ENCODE measurements around the gene ACE2. TPM values are rescaled to one million over a fixed set of nuclear protein-coding genes. Genes with fewer than 3 reads are reported as not detected.

ACE2 gene
- total RNA-seq, 1 donor from 2014 or later, result not detected

DNA sequence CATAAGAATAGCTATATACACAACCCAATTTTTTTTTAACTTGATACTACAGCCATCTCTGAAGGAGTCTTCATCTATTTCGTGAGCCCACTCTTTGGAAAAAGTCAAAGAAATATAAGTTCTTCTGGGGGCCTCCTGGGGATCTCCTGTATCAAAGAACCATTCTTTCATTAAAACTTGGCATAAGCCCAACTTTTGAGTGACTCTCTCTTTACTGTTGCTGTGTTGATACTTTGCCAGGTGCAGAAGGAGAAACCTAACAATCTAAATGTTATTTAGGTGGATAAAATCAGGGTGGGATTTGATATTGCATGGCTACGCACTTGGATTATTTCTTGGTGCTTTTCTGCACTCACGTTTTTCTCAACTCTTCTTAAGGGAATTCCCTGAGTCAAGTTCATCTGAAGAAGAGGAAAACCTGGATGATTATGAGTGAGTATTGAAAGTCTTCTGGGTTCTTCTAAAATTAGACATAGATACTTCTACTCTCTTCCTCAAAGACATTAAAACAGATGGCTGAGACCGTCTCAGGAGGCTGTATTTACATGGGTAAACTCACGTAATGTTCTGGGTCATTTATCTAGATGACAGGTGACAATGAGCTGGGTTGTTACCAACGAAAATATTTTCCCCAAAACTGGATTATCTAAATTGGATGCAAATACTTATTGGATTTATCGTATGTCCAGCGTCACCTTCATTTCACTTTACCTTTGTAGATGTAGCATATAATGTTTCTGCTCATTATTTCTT is 74.9 kb downstream of the ACE2 start:
- no peak for DNase-seq (ENCODE audit: low read depth, low spot score)
- no peaks in the 10 kb centered on the region for H3K4me1 Mint-ChIP-seq
- no peak overlapping the region for H3K27ac Mint-ChIP-seq (ENCODE audit: unreplicated experiment)
- no peak overlapping the region for H3K4me3 Mint-ChIP-seq
- H3K9me3 Mint-ChIP-seq, result peaks cover 2% of the 10 kb centered on the region
- H3K36me3 Mint-ChIP-seq (ENCODE audit: low read depth), result no peaks in the 10 kb centered on the region
- no peaks in the 10 kb centered on the region for H3K27me3 Mint-ChIP-seq (ENCODE audit: low read depth)
- TF ChIP-seq, protein P1, sequence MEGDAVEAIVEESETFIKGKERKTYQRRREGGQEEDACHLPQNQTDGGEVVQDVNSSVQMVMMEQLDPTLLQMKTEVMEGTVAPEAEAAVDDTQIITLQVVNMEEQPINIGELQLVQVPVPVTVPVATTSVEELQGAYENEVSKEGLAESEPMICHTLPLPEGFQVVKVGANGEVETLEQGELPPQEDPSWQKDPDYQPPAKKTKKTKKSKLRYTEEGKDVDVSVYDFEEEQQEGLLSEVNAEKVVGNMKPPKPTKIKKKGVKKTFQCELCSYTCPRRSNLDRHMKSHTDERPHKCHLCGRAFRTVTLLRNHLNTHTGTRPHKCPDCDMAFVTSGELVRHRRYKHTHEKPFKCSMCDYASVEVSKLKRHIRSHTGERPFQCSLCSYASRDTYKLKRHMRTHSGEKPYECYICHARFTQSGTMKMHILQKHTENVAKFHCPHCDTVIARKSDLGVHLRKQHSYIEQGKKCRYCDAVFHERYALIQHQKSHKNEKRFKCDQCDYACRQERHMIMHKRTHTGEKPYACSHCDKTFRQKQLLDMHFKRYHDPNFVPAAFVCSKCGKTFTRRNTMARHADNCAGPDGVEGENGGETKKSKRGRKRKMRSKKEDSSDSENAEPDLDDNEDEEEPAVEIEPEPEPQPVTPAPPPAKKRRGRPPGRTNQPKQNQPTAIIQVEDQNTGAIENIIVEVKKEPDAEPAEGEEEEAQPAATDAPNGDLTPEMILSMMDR (conservative IDR thresholded peaks at IDR 0.05), result no peak

DNA sequence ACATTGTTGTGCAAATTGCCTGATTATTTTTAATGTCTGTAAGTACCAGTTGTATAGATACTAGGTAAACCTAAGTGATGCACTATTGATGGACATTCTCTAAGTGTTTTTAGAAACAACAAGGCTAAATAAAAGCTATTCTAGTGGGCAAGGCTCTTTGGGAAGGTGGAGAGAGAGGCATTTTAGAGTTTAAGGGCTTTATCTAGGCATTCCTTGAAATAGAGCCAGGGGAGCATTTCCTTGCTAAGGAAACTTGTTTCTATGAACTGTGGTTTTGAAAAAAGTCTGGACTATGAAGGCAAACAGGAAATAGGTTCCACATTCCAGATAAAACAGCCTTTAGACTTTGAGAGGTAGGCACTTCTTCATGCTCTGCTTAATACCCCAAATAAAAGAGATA is 76.3 kb downstream of the ACE2 start:
- Mint-ChIP-seq H3K9me3 (peaks cover 5% of the 10 kb centered on the region), H3K27me3 (ENCODE audit: low read depth) (no peaks in the 10 kb centered on the region), H3K36me3 (ENCODE audit: low read depth) (no peaks in the 10 kb centered on the region), H3K4me1 (no peaks in the 10 kb centered on the region), H3K27ac (ENCODE audit: unreplicated experiment) (no peak overlapping the region), H3K4me3 (no peak overlapping the region)
- DNase-seq (ENCODE audit: low read depth, low spot score), result no peak
- TF ChIP-seq, protein P1 (conservative IDR thresholded peaks at IDR 0.05), result no peak

DNA sequence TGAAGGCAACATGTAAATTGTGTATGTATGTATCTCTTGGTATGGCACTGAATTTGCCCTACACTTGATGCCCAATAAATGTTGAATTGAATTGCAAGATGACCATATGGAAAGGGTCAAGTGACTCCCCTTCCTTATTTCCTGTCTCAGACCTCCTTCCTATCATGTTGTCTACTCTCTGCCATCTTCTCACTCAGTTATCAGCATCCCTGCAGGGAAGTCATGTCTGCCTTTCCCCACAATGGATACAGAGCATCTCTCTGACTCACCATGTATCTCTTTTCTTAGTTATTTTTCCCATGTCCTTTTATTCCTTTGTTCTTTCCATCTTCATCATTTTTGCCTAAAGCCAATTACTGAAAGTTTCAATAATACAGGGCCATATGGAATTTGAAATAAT is 77.7 kb downstream of the ACE2 start:
- Mint-ChIP-seq H3K4me1 (no peaks in the 10 kb centered on the region), H3K9me3 (peaks cover 7% of the 10 kb centered on the region), H3K27ac (ENCODE audit: unreplicated experiment) (no peak overlapping the region), H3K4me3 (no peak overlapping the region), H3K36me3 (ENCODE audit: low read depth) (no peaks in the 10 kb centered on the region), H3K27me3 (ENCODE audit: low read depth) (no peaks in the 10 kb centered on the region)
- DNase-seq (ENCODE audit: low read depth, low spot score), result no peak
- TF ChIP-seq, protein P1 (conservative IDR thresholded peaks at IDR 0.05), result no peak

DNA sequence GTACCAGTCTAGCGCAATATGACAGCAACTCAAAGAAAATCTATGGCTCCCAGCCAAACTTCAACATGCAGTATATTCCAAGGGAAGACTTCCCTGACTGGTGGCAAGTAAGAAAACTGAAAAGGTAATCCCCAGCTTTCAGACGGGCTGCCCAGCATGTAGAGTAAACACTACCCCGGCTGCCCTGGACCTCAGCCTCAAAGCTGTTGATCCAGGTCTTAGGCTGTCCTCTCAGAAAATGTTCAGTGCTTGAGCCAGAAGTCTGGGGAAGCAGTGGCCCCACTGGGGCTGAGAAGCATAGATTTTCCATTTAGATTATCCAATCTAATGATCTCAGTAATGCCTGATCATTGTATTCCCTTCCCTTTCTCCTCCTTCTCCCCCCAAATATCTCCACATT is 78.3 kb downstream of the ACE2 start:
- H3K27me3 Mint-ChIP-seq (ENCODE audit: low read depth), result no peaks in the 10 kb centered on the region

DNA sequence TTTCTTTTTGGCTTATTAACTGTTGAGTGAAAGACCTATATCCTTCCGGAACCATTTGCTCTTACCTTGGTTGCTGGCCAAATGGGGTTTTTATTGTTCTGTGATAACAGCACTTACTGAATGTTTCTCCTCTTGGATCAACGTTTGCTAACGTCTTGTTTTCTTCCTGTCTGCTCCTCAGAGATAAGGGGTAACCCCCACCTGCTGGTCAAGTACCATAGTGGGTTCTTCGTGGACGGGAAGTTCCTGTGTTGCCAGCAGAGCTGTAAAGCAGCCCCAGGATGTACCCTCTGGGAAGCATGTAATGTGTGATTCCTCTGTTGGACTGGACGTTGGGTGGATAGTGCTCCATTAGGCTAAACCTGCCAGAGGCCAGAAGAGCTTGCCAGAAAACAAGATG is 84.8 kb downstream of the ACE2 start:
- no peaks in the 10 kb centered on the region for H3K36me3 Mint-ChIP-seq (ENCODE audit: low read depth)
- TF ChIP-seq, protein P1 (conservative IDR thresholded peaks at IDR 0.05), result no peak
- H3K27me3 Mint-ChIP-seq (ENCODE audit: low read depth), result no peaks in the 10 kb centered on the region
- DNase-seq (ENCODE audit: low read depth, low spot score), result no peak
- H3K4me1 Mint-ChIP-seq, result peaks cover 18% of the 10 kb centered on the region
- no peak overlapping the region for H3K4me3 Mint-ChIP-seq
- H3K9me3 Mint-ChIP-seq, result peaks cover 10% of the 10 kb centered on the region
- H3K27ac Mint-ChIP-seq (ENCODE audit: unreplicated experiment), result no peak overlapping the region

More for the DNA sequence above, 78.3 kb downstream of the ACE2 start:
- Mint-ChIP-seq H3K27ac (ENCODE audit: unreplicated experiment) (peak overlapping the region; percentile 31), H3K9me3 (peaks cover 7% of the 10 kb centered on the region), H3K4me1 (no peaks in the 10 kb centered on the region), H3K4me3 (no peak overlapping the region), H3K36me3 (ENCODE audit: low read depth) (no peaks in the 10 kb centered on the region)
- DNase-seq (ENCODE audit: low read depth, low spot score), result no peak
- TF ChIP-seq, protein P1 (conservative IDR thresholded peaks at IDR 0.05), result no peak

All from neural crest cell (in vitro differentiated cells).